ENCODE measurements around the gene FRRS1L.

DNA sequence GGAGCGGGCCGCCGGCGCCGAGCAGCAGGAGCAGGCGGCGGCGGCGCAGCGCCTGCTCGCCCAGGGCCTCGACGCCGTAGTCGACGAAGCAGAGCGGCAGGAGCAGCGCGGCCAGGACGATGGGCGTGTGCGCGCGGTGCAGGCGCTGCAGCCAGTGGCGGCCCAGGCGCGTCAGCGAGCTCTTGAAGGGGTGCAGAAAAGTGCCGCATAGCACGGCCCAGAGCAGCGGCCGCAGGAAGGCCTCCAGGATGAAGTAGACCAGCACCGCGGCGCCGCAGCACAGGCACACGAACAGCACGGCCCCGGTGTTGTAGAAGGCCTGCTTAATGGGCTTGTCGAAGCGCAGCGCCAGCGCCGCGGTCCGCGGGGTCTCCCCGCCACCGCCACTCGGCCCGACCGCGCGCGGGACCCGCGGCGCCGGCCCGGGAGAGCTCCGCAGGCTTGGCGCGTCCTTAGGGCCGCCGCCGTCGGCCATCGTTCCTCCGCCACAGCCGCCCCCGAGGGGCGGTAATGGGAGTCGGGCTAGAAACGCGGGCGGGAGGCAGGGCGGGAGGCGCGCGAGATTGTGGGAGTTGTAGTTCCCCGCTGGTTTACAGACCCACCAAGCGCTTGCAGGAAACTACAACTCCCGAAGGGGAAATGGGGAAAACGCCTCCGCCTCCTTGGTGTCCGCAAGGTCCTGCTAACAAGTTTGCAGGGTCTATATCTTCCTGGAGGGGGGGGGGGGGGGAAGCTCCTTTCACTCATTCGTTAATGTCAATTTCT, 47.4 kb downstream of the FRRS1L start, which contains the start of gene TMEM245:
- TF ChIP-seq, protein P1, sequence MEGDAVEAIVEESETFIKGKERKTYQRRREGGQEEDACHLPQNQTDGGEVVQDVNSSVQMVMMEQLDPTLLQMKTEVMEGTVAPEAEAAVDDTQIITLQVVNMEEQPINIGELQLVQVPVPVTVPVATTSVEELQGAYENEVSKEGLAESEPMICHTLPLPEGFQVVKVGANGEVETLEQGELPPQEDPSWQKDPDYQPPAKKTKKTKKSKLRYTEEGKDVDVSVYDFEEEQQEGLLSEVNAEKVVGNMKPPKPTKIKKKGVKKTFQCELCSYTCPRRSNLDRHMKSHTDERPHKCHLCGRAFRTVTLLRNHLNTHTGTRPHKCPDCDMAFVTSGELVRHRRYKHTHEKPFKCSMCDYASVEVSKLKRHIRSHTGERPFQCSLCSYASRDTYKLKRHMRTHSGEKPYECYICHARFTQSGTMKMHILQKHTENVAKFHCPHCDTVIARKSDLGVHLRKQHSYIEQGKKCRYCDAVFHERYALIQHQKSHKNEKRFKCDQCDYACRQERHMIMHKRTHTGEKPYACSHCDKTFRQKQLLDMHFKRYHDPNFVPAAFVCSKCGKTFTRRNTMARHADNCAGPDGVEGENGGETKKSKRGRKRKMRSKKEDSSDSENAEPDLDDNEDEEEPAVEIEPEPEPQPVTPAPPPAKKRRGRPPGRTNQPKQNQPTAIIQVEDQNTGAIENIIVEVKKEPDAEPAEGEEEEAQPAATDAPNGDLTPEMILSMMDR (IDR thresholded peaks at IDR 0.05) = no peak
- peak; percentile 95 for TF ChIP-seq POLR2A (IDR thresholded peaks at IDR 0.05)
